ENCODE measurements around the gene PIGR.

The PIGR gene

DNA sequence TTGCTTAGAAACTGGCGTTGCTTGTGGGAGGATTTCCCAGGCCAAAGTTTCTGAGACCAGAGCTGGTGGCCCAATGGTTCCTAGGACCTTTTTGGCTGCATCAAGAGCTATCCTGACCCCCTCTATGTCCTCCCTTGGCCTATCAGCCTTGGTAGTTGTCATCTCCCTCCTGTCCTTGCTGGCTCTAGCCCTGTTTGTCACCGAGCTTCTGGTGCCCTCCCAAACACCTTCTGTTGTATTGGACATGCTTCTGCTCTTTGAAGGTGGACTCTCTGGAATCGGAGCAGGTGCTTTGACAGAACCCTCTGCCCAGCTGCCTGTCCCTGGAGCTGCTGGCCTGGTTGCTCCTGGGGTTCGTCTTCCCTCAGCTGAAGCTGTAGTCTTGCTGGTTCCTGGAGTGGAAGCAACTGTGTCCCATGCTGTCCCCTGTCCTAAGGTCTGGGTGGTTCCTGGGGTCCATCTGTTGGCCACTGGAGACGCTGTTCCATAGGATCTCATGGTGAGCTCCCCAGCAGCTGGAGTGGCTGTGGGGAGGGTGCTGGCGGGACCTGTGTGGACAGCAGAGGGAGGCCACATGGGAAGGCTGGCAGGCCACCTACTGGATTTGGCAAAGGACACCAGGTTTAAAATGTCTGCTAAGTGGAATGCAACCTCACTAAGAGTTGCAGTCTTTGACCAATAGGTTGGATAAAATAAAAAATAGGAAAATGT, 14.6 kb upstream of the PIGR start:
- no peak for DNase-seq (ENCODE audit: low read depth in 2 of 2)

DNA sequence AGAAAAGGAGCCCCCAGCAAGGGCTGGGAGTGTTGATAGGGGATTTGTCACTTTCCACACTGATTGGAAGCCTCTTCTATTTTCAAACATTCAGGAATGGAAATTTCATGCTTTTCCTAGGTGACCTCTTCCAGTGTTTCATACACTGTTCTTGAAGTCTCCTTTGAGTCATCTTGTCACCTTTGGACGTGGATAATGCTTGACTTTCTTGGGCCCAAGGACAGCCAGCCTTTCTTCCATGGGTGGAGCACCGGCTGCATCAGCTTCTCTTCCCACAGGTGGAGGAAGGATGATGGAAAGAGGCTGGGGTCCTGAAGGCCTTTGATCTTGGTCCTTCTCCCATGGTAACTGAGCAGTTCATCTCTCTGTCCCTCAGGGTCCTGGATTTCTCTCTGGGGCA, 11.9 kb upstream of the PIGR start:
- no peak for DNase-seq (ENCODE audit: low read depth in 2 of 2)

DNA sequence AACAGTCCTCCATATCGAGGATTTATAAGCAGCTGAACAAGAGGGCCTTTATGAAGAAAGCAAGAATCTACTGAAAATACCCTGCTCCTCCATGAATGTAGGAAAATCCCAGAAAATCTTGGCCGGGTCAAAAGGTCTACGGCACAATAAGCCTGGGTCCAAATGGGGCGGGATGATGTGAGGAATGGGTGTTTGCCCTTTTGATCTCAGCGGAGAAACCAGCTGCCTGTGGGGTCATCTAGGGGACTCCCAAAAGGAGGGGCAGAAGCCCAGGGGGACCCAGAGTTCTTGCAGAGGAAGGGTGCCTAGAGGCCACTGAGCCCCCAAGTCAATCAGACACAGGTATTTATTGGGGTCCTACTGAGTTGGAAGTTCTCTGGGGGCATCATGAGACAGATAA, 11.4 kb upstream of the PIGR start:
- no peak for DNase-seq (ENCODE audit: low read depth in 2 of 2)

DNA sequence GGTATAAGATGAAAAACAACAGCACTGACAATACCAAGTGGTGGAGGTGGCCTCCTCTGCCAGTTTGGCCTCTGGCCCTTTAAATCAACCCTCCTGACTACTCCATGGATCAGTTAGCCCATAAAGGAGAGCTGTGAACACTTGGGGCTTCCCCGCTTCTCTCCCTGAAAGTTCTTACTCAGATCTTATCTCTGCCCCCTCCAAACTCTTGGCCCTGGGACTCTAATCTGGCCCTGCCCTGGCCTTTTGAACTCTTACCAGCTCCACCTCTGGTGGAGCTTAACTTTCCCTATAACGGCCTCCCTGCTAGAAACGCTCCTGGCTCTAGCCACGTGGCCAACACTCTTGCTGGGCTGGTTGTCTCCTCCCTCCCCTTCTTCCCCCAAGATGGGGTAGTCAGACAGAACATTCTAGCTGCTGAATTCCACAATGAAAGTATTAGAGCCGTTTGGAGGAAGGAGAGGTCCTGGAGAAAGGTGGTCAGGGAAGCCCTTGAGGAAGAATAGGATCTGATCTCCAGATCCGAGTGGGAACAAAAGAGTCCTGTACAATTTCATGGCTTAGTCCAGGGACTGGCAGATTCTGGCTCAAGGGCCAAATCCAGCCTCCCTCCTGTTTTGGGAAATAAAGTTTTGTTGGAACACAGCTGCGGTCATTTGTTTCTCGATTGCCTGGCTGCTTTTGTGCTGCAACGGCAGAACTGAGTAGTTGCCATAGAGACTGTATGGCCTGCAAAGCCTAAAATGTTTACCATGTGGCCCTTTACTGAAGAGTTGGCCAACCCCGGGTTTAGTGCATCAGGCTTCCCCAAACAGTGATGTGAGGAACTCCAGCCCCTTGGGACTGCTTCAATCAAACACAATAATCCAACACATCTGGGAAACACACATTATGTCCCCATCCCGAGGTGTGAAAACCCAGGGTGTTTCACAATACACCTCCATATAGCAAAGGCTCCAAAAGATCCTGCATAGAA, 9.5 kb upstream of the PIGR start:
- DNase-seq (ENCODE audit: low read depth in 2 of 2), result no peak

DNA sequence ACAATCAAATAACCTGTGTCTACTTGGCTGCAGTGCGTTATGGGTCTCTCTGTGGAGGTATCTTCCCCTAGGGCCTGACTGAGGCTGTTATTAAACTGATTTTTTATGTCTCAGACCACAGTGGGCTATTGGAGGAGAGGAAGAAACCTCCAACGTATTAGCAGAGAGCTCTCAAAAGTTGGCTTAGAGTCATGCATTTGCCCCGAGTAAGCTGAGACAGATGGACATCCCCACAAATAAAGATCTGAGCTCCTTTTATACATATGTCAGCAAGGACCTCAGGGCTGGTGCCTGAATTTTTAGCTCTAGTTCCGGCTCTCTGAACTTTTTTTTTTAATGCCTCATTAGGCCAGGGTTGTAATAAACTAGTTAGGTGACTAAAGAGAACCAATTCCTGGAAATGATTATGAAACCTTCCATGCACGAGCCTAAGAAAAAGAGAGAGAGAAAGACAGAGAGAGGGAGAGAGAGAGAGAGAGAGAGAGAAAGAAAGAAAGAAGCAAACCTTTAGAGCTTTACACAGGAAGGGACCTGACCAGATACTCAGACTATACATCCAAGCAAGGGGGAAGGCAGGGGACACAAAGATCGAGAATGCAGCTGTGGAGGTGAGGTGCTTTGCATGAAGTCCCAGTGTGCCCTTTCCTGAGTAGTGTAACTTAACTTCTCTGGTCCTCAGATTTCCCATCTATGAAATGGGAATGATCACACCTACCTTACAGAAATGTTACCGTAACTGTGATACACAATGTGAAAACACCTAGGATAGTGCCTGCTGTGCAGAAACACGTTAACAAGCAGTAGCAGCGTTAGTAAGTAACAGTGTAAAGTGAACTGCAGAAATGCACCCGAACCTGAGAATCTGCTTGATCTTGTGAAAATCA, 8.4 kb upstream of the PIGR start:
- no peak for DNase-seq (ENCODE audit: low read depth in 2 of 2)

DNA sequence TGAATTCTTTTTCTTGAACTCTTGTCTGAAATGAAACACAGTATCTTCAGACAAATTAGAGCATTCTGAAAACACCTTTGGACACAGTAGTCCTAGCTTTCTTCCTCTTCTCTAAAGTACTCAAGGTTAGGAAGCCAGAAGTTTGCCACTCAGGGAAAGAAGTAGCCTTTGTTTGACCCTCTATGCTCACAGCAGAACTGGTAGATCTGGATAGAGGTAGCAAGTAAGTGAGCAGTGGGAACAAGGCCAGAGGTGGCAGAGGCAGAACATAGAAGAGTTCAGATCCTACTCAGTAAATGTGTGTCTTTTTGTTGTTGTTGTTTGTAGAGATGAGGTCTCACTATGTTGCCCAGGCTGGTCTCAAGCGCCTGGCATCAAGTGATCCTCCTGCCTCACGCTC, 7.4 kb upstream of the PIGR start:
- no peak for DNase-seq (ENCODE audit: low read depth in 2 of 2)

DNA sequence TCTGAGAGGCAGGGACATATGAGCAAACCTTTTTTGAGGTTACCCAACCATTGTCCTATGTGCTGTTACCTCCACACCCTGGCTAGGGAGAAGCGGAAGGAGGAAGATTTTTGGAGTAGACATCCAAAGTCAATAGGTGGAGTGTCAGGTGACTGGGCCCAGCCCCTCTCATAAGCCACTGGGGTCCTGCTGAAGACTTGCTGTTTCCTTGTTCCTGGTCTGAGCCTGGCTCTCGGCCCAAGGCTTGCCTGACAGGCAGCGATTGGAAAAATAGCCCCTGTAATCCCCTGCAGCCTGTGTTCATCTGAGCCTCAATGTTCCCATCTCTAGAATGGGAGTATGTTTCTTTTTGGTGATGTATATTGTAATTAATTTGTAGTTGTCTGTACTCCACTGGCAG, 6.9 kb upstream of the PIGR start:
- DNase-seq (ENCODE audit: low read depth in 2 of 2), result no peak

DNA sequence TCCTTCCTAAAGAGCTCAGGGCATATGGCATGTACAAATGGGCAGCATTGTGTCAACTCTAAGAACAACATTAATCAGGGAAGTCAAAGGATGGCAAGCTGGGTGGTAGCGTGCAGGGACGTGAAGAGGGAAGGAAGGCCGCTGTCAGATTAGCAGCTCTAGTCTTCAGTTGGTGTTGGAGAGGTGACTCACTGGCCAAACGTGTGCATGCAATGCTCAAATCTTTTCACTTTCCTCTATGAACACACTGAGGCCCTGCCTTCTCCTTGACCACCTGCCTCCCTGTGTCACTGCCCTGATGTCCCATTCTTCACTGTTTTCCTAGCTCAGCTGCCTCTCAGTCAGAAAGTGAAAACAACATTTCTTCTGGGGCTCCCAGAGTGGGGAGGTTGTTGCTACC, 5.9 kb upstream of the PIGR start:
- no peak for DNase-seq (ENCODE audit: low read depth in 2 of 2)

DNA sequence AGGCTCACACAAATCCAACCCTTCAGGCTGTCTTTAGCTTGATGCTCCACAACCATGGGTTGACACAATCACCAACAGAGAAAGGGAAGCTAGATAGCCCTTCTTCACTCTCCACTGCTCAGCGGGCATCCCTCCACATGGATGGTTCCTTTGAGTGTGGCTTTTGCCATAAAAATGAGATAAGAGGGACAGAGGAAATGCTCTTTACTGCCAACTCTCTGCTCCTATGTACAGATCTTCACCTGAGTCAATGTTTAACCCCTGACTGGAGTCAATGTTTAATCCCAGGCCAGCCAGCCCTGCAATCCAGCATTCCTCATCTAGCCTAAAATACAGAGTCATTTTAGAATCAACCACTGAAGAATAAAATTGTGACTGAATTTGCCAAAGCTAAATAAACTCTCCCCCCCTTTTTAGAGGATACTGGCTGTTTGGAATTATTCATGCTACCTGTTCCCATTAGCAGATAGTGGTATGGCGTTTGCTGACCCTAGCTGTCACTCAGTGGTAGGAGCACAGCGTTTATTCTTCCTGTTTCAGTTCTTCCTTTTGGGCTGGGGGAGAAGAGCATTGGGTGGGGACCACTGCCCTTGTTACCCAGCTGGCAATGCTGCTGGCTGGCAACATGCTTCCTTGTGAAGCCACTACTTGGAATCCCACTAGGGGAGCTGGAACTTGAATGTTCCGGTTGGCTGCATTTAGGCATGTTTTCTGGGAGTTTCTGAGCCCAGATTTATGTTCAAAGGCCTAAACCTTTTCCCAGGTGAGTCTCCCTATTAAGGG, 5.2 kb upstream of the PIGR start:
- no peak for DNase-seq (ENCODE audit: low read depth in 2 of 2)

DNA sequence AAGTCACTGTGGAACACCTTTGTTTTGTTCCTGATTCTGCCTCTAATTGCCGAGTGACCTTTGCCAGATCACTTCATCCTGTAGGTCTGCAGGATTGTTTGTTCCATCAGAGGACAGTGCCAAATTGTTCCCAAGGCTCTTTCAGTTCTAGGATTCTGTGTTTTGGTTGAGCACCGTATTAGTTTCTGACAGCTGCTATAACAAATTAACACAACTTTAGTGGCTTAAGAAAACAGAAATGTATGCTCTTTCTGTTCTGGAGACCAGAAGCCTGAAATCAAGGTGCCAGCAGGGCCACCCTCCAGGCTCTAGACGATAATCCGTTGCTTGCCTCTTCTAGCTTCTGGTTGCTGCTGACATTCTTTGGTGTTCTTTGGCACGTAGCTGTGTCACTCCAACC, 3.4 kb upstream of the PIGR start:
- DNase-seq (ENCODE audit: low read depth in 2 of 2), result no peak

DNA sequence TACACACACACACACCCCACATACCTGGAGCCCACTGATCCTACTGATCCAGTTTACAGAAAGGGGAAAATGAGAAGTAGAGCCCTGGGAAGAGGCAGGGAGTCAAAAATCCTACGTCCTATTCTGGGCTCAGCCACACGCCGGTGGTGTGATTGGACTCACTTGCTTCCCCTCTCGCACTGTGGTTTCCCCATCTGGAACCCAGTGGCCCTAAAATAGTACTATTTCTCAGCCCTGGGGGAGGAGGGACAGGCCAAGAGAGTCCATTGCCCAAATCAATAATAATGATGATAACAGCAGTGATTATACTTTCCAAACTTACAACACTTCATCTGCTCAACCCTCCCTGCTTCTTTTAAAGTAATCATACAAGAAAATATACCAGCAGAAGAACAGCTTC, 2.9 kb upstream of the PIGR start:
- DNase-seq (ENCODE audit: low read depth in 2 of 2), result no peak

DNA sequence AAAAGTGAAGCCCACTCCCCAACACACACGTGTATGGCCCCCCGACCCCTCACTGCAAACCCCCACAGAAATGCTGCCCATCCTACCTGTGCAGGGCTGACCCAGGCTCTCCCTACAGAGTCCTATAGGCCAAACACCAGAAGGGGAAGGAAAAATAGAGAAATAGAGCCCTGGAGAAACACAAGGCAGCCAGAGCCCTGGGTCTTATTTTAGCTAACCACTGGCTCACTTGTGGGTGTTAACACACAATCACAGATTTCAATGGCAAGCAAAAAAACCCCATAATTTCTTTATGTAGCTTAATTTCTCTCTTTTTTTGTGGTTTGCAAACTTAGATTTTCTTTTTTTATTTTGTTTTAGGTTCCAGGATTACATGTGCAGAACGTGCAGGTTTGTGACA, 989 bp upstream of the PIGR start:
- no peak for DNase-seq (ENCODE audit: low read depth in 2 of 2)

DNA sequence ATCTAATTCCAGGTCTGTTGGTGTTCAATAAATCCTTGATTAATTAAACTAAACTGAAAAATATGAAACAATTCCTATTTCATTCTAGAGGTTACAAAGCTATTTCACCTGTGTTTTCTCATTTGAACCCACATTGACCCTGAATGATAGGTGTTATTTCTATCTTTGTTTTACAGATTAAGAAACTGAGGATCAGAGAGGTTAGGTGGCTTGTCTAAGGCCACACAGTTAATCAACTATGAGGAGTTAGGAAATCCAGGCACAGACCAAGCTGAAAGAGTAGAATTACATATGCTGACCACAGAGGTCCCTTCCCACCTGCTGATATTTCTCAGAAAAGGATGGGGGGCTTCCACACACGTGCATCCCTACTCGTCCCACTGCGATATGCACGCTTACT, 487 bp downstream of the PIGR start:
- no peak for DNase-seq (ENCODE audit: low read depth in 2 of 2)

DNA sequence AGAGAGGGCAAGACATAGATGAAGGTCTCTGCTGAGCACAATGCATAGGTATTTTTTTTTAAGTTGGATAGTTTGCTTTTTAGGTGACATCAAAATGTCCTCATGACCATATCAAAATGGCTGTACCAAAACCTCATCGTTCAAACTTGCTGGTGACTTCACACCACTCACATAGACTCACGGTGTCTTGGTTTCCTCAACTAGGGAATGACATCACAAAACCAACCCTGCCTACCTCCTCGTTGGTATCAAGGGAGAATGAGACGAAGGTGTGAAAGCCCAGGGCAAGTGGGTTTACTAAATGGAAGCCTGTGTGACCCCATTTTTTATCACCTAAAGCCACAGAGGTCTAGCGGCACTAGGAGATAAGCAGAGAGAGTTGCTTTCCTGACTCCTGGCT, 1.6 kb downstream of the PIGR start:
- DNase-seq (ENCODE audit: low read depth in 2 of 2), result no peak

DNA sequence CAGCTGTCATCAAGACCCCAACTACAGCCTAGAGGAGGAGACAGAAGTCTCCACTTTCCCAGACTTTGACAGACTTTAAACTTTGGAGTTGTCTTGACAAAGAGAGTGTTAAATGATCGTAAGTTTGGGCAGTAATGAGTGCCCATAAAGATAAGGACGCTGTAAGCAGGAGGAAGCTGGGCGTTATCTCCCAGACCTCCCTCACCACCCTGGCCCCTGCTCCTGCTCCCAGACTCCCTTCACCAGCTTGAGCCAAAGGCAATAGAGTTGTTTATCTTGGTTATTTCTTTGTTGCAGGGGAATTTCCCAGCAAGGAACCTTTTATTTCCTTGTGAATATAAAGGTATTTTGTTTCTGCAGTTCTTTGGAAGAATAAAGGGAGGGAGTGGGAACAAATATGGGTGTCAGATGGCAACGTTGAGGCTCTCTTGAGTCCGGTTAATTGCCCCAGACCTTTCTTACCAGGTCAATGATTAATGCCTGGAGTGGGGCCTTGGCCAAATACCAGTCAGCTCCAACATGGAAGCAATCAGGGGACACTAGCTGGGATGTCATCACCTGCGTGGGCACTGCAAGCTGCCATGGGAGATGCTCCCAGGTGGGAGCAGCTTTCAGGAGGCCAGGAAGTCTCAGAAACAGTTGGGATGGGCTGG, 4.4 kb downstream of the PIGR start:
- no peak for DNase-seq (ENCODE audit: low read depth in 2 of 2)

DNA sequence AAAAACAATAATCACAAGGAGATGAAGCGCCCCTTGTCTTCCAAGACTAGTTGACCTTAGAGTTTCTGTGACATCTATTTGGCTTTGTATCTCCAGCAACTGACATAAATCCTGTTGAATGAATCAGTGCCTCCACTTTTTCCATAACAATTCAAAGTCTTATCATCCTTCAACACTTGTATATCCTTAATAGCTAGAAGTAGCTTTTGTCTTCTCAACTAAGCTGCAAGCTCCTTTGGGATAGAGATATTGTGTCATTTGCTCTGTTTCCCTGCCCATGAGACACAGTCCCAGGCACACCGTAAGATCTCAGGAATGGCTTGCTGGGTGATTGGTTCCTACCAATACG, 5.7 kb downstream of the PIGR start:
- DNase-seq (ENCODE audit: low read depth in 2 of 2), result no peak

DNA sequence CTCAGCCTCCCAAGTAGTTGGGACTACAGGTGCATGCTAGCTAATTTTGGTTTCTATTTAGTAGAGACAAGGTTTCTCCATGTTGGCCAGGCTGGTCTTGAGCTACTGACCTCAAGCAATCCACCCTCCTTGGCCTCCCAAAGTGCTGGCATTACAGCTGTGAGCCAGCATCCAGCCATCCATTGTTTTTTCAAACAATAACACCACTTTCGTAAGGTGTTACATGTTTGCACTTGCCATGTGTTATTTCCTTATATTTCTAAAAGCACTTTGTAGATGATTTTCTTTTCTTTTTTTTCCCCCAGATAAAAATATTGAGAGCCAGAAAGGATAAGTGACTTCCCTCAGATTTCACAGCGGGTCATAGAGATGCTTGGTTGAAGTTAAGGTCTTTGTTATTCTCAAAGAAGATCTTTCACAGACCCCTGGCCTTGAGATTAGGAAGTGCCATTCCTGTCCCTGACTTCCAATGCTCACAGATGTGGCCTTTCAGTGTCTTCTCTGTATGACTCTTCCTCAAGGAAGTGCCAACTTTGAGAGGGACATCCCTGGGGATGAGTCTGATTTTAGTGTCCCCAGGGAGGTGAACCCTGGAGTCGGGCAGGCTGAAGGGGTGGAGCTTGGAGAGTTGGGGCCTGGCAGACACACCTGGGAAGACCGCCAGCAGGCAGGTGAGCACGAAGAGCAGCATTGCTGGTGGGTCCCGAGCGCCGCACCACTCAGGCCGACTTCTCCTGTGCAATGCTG, 6.3 kb downstream of the PIGR start:
- DNase-seq (ENCODE audit: low read depth in 2 of 2), result no peak

DNA sequence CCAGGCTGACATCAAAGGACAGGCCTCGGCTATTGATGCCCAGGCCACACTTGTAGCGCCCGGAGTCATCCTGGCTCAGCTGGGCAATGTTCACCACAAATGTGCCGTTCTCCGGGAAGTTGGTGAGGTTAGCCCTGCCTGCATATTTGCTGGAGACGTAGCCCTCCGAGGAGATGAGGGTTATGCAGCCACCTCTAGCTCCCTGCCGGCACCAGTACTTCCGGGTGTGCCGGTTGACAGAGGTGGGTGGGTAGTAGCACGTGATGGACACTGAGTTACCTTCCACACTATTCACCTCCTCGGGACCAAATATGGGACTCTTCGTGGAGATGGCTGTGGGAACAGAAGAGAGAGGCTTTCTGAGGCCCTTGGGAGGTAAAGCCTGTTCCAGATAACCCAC, 7.1 kb downstream of the PIGR start:
- no peak for DNase-seq (ENCODE audit: low read depth in 2 of 2)

DNA sequence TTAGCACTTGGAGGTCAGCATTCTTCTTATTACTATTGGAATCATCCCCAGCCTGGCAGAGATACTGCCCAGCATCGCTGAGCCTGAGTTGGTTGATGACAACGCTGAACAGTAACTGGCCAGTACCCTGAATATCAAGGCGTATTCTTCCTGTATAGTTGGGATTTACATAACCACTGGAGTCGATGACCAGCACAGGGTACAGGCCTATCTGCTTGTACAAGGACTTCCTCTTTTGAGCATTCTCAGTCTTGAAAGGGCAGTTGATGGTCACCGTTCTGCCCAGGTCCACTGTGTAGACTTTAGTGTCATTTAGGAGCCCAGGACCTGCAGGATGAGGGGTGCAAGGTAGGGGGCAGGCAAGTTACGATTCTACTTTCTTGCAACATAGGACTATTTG, 8.8 kb downstream of the PIGR start:
- DNase-seq (ENCODE audit: low read depth in 2 of 2), result no peak

DNA sequence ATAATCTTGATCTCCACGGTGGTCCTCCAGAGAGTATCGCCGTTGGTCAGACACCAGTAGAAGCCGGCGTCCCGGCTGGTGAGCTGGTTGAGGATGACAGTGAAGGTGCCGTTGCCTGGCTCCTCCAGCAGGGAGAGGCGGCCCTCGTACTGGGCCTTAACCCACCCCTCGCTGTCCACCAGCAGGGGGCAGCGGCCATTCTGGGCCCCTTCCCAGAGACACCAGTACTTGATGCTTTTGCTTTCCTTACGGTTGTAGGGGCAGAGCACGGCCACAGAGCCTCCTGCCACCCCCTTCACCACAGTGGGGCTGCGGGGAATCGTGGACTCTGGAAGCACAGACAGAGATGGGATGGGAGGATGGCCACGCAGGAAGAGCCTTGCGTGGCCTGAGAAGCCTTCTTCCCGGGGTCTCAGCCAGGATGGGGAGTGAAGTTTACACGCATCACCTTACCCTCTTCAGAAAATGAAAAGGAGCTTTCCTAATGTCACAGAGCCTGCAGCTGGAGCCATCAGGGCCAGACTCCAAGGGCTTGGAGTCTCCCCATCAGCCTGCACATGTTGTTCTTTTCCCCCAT, 10.7 kb downstream of the PIGR start:
- DNase-seq (ENCODE audit: low read depth in 2 of 2), result peak; percentile 43 to 50
